PC-9 (cell line): ENCODE results near the gene ENTPD5.

Source experiments
- CTCF ChIP-seq: fragments of 200-600 bp; sonication (generic); conservative IDR thresholded peaks from 2 replicates; pipeline ENCODE4 v1.6.1; 2017; ENCODE audit warnings: mixed run types, antibody characterized with exemption, mild to moderate bottlenecking, moderate library complexity
- EZH2 ChIP-seq: fragments of 200-600 bp; sonication (generic); IDR thresholded peaks from 2 replicates; pipeline ENCODE4 v1.8.0; 2017; ENCODE audit warnings: antibody characterized with exemption, low read depth

GRCh38 chr14:73988065-73988464 is 31.0 kb downstream of the ENTPD5 start:
- TF ChIP-seq CTCF (no peak), EZH2 (no peak)
